SU-DHL-6 (cell line): Measurements from ENCODE around the gene PANX2.

ENCODE experiments used
- H2AFZ ChIP-seq: fragments of 200-600 bp; sonication (generic); 2 replicates; pipeline ENCODE4 v1.6.1; 2014; ENCODE audit warnings: low read depth, mild to moderate bottlenecking, moderate library complexity, mixed read lengths, antibody characterized with exemption, low read length; ENCODE audit not compliant: severe bottlenecking
- H3F3A ChIP-seq: fragments of 200-600 bp; shearing (Covaris generic); 2 replicates; pipeline ENCODE4 v1.6.0; 2016; ENCODE audit warnings: antibody characterized with exemption, mild to moderate bottlenecking; ENCODE audit not compliant: insufficient read depth
- H3K27ac ChIP-seq: fragments of 200-600 bp; sonication (generic); 2 replicates; pipeline ENCODE4 v1.5.1; 2016; ENCODE audit warnings: low read depth, mild to moderate bottlenecking, low read length, moderate library complexity, mixed read lengths
- H3K27me3 ChIP-seq: fragments of 200-600 bp; sonication (generic), shearing (Covaris generic); 2 replicates; pipeline ENCODE4 v1.6.0; 2014; ENCODE audit warnings: mild to moderate bottlenecking, low read length
- H3K36me3 ChIP-seq: fragments of 200-600 bp; sonication (generic); 2 replicates; pipeline ENCODE4 v1.6.1; 2014; ENCODE audit warnings: mild to moderate bottlenecking, low read length, mixed read lengths
- H3K4me2 ChIP-seq: fragments of 300-600, 200-600 bp; shearing (Covaris generic), sonication (generic); 2 replicates; pipeline ENCODE4 v1.6.0; 2014; ENCODE audit warnings: low read length, low read depth, mild to moderate bottlenecking; ENCODE audit not compliant: poor library complexity, severe bottlenecking
- H3K4me3 ChIP-seq: fragments of 200-600 bp; sonication (generic); 2 replicates; pipeline ENCODE4 v1.5.1; 2014; ENCODE audit warnings: antibody characterized with exemption, low read length, mild to moderate bottlenecking, mixed read lengths; ENCODE audit not compliant: insufficient read depth, poor library complexity, severe bottlenecking
- H3K79me2 ChIP-seq: fragments of 200-600 bp; sonication (generic); 2 replicates; pipeline ENCODE4 v1.6.1; 2014; ENCODE audit warnings: mild to moderate bottlenecking, low read length, moderate library complexity; ENCODE audit not compliant: insufficient read depth
- H3K9ac ChIP-seq: fragments of 200-600 bp; sonication (generic); 2 replicates; pipeline ENCODE4 v1.7.0; 2014; ENCODE audit warnings: mild to moderate bottlenecking, low read length
- H3K9me2 ChIP-seq: fragments of 200-600 bp; sonication (generic); replicated peaks from 2 replicates; pipeline ENCODE4 v1.6.1; 2014; ENCODE audit warnings: low read length; ENCODE audit not compliant: insufficient read depth
- H3K9me3 ChIP-seq: fragments of 200-600 bp; sonication (generic); 2 replicates; pipeline ENCODE4 v1.6.1; 2014; ENCODE audit warnings: low read length, mixed read lengths; ENCODE audit not compliant: insufficient read depth
- H4K20me1 ChIP-seq: fragments of 200-600 bp; sonication (generic); 2 replicates; pipeline ENCODE4 v1.6.1; 2014; ENCODE audit warnings: low read depth, mild to moderate bottlenecking, antibody characterized with exemption, low read length, moderate library complexity, mixed read lengths
- CTCF ChIP-seq: fragments of 200-600 bp; sonication (generic); IDR thresholded peaks from one replicate; pipeline ENCODE4 v1.5.1; 2017; ENCODE audit warnings: antibody characterized with exemption, mild to moderate bottlenecking, low read length, moderate library complexity; ENCODE audit not compliant: insufficient read depth, poor library complexity, severe bottlenecking
- EZH2phosphoT487 ChIP-seq: fragments of 200-600 bp; sonication (generic), shearing (Covaris generic); conservative IDR thresholded peaks from 2 replicates; pipeline ENCODE4 v1.6.1; 2018; ENCODE audit warnings: mild to moderate bottlenecking, antibody characterized with exemption, low read length, moderate library complexity, mixed read lengths

Gene PANX2

GRCh38 chr22:50176850-50177536 is 6.5 kb downstream of the PANX2 start:
- H3F3A ChIP-seq = no peaks in the 10 kb centered on the region
- H3K27me3 ChIP-seq = no peaks in the 10 kb centered on the region
- no peak overlapping the region for H2AFZ ChIP-seq
- H3K9me3 ChIP-seq = no peaks in the 10 kb centered on the region
- H4K20me1 ChIP-seq = no peaks in the 10 kb centered on the region
- no peaks in the 10 kb centered on the region for H3K9me2 ChIP-seq
- H3K9ac ChIP-seq = no peak overlapping the region
- TF ChIP-seq CTCF (no peak), EZH2phosphoT487 (no peak)
- no peaks in the 10 kb centered on the region for H3K79me2 ChIP-seq
- H3K36me3 ChIP-seq = no peaks in the 10 kb centered on the region
- H3K4me3 ChIP-seq = no peak overlapping the region
- H3K27ac ChIP-seq = no peak overlapping the region
- H3K4me2 ChIP-seq = no peak overlapping the region

- no peak overlapping the region for H3K27ac ChIP-seq
- no peaks in the 10 kb centered on the region for H3K27me3 ChIP-seq
- no peak overlapping the region for H3K4me2 ChIP-seq
- no peaks in the 10 kb centered on the region for H4K20me1 ChIP-seq
- H3K4me3 ChIP-seq = no peak overlapping the region
- no peaks in the 10 kb centered on the region for H3K9me3 ChIP-seq
- H3K9me2 ChIP-seq = no peaks in the 10 kb centered on the region
- H3K79me2 ChIP-seq = no peaks in the 10 kb centered on the region
- TF ChIP-seq EZH2phosphoT487 (no peak), CTCF (no peak)
- no peaks in the 10 kb centered on the region for H3K36me3 ChIP-seq
- no peaks in the 10 kb centered on the region for H3F3A ChIP-seq
- H2AFZ ChIP-seq = no peak overlapping the region
- H3K9ac ChIP-seq = no peak overlapping the region
Measured at GRCh38 chr22:50177537-50178470, 7.3 kb downstream of the PANX2 start.

- Histone ChIP-seq H4K20me1 (no peaks in the 10 kb centered on the region), H3K9me2 (no peaks in the 10 kb centered on the region), H3K9me3 (no peaks in the 10 kb centered on the region), H3K4me2 (no peak overlapping the region), H3K4me3 (no peak overlapping the region), H3K9ac (no peak overlapping the region), H3K27me3 (no peaks in the 10 kb centered on the region), H3F3A (no peaks in the 10 kb centered on the region), H3K27ac (no peak overlapping the region), H3K79me2 (no peaks in the 10 kb centered on the region), H3K36me3 (no peaks in the 10 kb centered on the region), H2AFZ (no peak overlapping the region)
- TF ChIP-seq EZH2phosphoT487 = no peak
- no peak for TF ChIP-seq CTCF
Measured at GRCh38 chr22:50178471-50178864, 7.9 kb downstream of the PANX2 start.
